Psoas muscle (tissue), 8 donors: Measurements from ENCODE around the gene ZMYND12. TPM values are rescaled to one million over a fixed set of nuclear protein-coding genes. Genes with fewer than 3 reads are reported as not detected.
"Not testable (repeated sequence)": the region's sequence is repeated elsewhere in the genome, so short reads cannot be mapped to it uniquely, and the experiment has no call there.

Experiments
- ATAC-seq, 4 donors: fragments of 200-7000 bp; cut with Tn5 transposase; one replicate each; pipeline ENCODE4 v1.9.1; 2020; ENCODE audit warnings: moderate library complexity in 3 of 4, mild to moderate bottlenecking in 2 of 4
- DNase-seq, 2 donors: peaks; one replicate each; pipeline ENCODE4 v3.0.0-alpha.2; 2020
- H3K27ac ChIP-seq: fragments of 200-600 bp; one replicate; pipeline ENCODE4 v1.8.0; 2022
- H3K27me3 ChIP-seq, 3 donors: fragments of 200-600 bp in 1 of 3; one replicate each; pipeline versions ENCODE4 v1.6.1 to v1.8.0; 2013 to 2022; ENCODE audit warnings: low read length in 2 of 3, mild to moderate bottlenecking in 2 of 3, moderate library complexity in 1 of 3; ENCODE audit not compliant: insufficient read depth in 3 of 3
- H3K36me3 ChIP-seq, 2 donors: fragments of 200-600 bp in 1 of 2; one replicate each; pipeline versions ENCODE4 v1.6.1 to v1.8.0; 2013 to 2022; ENCODE audit warnings: low read depth in 1 of 2, mild to moderate bottlenecking in 1 of 2, moderate library complexity in 1 of 2; ENCODE audit not compliant: insufficient read depth in 1 of 2
- H3K4me1 ChIP-seq: fragments of 200-600 bp; one replicate; pipeline ENCODE4 v1.8.0; 2022
- H3K4me3 ChIP-seq: fragments of 200-600 bp; one replicate; pipeline ENCODE4 v1.8.0; 2022; ENCODE audit warnings: mild to moderate bottlenecking
- H3K9me3 ChIP-seq: fragments of 200-600 bp; one replicate; pipeline ENCODE4 v1.8.0; 2022
- WGBS, 3 donors: extraction: QIAGEN DNeasy Blood & Tissue Kit; methylation state at CpG; one replicate each; pipeline versions ENCODE4 v1.1.6 to v1.1.7; 2013; 5-methylcytosine and 5-hydroxymethylcytosine counted together
- intact Hi-C, 2 donors: fragments of 100-400 bp; cut with DNase I; formaldehyde crosslinking; loops; one replicate each; pipeline versions ENCODE4 v1.11.0 to v1.14.2; 2022
- long read RNA-seq, 2 donors: library from polyadenylated mRNA; unstranded; transcript quantifications; one replicate each; pipeline ENCODE4 v2.0.0, GENCODE V29; 2021
- polyA plus RNA-seq, 3 donors: library from polyadenylated mRNA; stranded (reverse); fragments of 200-250 nt; gene quantifications; one replicate each; pipeline ENCODE4 v1.2.3, GENCODE V29; 2013
- total RNA-seq, 4 donors: library from RNA; stranded (reverse); fragmentation: NEBNext Ultra II Directional in 2 of 4; extraction: Animal tissue kit (Norgen Biotek cat#: 25700) in 2 of 4; gene quantifications; one replicate each; pipeline versions ENCODE4 v1.2.1 to v1.2.4, GENCODE V29; 2021 to 2023
- TF ChIP-seq, protein P1 (sequence below): fragments of 200-600 bp; IDR thresholded peaks from one replicate; pipeline ENCODE4 v1.8.0; 2022; ENCODE audit warnings: antibody characterized with exemption
- donor health status: healthy with polysubstance abuse.
- donor health status: DM: no; HTN: no; CAD: no; lungs with moderate emphysema.
- donor health status: Bipolar disorder and iron deficiency.
- donor health status: healthy.
- donor health status: DM: yes; HTN: yes; CAD: no.
- donor health status: DM: no; HTN: no; CAD: no.
- donor health status: DM: no; HTN: no; CAD: no.
- donor health status: DM: yes; HTN: yes; CAD: no.

The ZMYND12 gene, protein sequence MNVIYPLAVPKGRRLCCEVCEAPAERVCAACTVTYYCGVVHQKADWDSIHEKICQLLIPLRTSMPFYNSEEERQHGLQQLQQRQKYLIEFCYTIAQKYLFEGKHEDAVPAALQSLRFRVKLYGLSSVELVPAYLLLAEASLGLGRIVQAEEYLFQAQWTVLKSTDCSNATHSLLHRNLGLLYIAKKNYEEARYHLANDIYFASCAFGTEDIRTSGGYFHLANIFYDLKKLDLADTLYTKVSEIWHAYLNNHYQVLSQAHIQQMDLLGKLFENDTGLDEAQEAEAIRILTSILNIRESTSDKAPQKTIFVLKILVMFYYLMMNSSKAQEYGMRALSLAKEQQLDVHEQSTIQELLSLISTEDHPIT
- total RNA-seq = 1 to 10 TPM in 3 of 4 donors, under 1 TPM in 1; 0.76 to 2.7 (median 1.0) TPM
- 1 to 10 TPM in 1 of 3 donors, under 1 TPM in 2; 0.39 to 1.2 (median 0.49) TPM for polyA plus RNA-seq
- long read RNA-seq, donor 1, partial matches to known transcripts = 0 of 1 reads
- long read RNA-seq, donor 1, other reads (novel, unspliced or antisense) = 0 of 1 reads
- long read RNA-seq, donor 2 = 0 reads

DNA sequence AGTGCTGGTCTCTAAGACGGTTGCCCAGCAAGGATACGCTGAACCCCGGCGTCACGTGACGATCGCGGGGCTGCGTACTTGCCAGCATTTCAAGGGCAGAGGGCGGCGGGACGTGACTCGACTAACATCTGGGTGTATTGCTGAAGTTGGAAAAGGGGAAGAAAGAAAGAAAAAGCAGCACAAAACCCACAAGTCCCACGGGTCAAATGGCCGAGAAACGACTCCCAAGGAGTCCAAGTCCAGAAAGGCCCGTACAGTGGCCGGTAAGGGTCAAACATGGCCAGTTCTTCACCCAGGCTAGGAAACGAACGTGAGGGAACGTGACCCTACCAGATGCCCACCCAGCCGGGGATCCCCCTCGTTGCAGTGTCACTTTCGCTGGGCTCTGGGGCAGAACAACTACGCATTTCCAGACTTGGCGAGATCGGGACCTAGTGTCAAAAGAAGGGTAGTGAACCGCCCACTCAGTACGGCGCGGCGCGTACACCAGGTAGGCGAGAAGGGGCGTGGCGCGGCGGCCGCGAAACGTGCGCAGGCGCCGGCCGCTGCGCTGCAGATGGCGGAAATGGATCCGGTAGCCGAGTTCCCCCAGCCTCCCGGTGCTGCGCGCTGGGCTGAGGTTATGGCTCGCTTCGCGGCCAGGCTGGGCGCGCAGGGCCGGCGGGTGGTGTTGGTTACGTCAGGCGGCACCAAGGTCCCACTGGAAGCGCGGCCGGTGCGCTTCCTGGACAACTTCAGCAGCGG lies at the start of gene ZMYND12, which contains the start of gene PPCS:
Gene ZMYND12 (minus strand): TSS at position 13 of the 744 bp plus-strand sequence. CDS start 25 bp downstream, outside the sequence.
Gene PPCS (plus strand): TSS at position 534 of the 744 bp plus-strand sequence. CDS start 23 bp downstream, at position 557.
- Histone ChIP-seq H3K9me3 (no peaks in the 10 kb centered on the region), H3K36me3 (peaks cover 6 to 35% of the 10 kb centered on the region in 2 donors), H3K4me3 (peak within 1 kb of the TSS; percentile 87), H3K27ac (peak within 1 kb of the TSS; percentile 90), H3K27me3 (no peaks in the 10 kb centered on the region), H3K4me1 (peaks cover 6% of the 10 kb centered on the region)
- ATAC-seq = peak; percentile 94 to 97 (median 96)
- DNase-seq = peak; percentile 89 to 92
- TF ChIP-seq, protein P1, sequence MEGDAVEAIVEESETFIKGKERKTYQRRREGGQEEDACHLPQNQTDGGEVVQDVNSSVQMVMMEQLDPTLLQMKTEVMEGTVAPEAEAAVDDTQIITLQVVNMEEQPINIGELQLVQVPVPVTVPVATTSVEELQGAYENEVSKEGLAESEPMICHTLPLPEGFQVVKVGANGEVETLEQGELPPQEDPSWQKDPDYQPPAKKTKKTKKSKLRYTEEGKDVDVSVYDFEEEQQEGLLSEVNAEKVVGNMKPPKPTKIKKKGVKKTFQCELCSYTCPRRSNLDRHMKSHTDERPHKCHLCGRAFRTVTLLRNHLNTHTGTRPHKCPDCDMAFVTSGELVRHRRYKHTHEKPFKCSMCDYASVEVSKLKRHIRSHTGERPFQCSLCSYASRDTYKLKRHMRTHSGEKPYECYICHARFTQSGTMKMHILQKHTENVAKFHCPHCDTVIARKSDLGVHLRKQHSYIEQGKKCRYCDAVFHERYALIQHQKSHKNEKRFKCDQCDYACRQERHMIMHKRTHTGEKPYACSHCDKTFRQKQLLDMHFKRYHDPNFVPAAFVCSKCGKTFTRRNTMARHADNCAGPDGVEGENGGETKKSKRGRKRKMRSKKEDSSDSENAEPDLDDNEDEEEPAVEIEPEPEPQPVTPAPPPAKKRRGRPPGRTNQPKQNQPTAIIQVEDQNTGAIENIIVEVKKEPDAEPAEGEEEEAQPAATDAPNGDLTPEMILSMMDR = no peak
- WGBS, 3 donors = 0% methylated on average over 63 to 66 of the region's 66 CpGs
- intact Hi-C loops = loop anchor here (2.0 to 10.0 kb wide), 3 partner anchors 121 to 309 kb away; partner anchors contain the start of genes C1orf50 (in 1 of the 2), FOXJ3 (in 1 of the 2) and P3H1 (in 1 of the 2)

GRCh38 chr1:42504535-42505128 lies 48.8 kb upstream of the ZMYND12 start:
- H3K9me3 ChIP-seq = peaks cover 41% of the 10 kb centered on the region
- no peaks in the 10 kb centered on the region for H3K36me3 ChIP-seq
- no peak overlapping the region for H3K4me3 ChIP-seq
- no peak overlapping the region for H3K27ac ChIP-seq
- H3K27me3 ChIP-seq = no peaks in the 10 kb centered on the region
- 88 to 95% (median 92%) methylated on average over 2 of the region's 2 CpGs for WGBS, 3 donors
- DNase-seq (no peak), ATAC-seq (no peak)
- H3K4me1 ChIP-seq = no peaks in the 10 kb centered on the region
- TF ChIP-seq, protein P1 = no peak
- intact Hi-C loops = no loop called here

- H3K27ac ChIP-seq, H3K4me3 ChIP-seq, intact Hi-C loops, H3K4me1 ChIP-seq, H3K27me3 ChIP-seq, ATAC-seq, H3K36me3 ChIP-seq, DNase-seq: not testable (repeated sequence)
- 94 to 97% (median 94%) methylated on average over 10 to 11 of the region's 11 CpGs for WGBS, 3 donors
- peaks cover 28% of the 10 kb centered on the region for H3K9me3 ChIP-seq
Measured at GRCh38 chr1:42502031-42502430, 46.2 kb upstream of the ZMYND12 start.

- WGBS, 3 donors = 98 to 99% (median 99%) methylated on average over 3 of the region's 3 CpGs
- ATAC-seq = no peak
Measured at GRCh38 chr1:42490237-42490636, 34.4 kb upstream of the ZMYND12 start.

More at GRCh38 chr1:42490237-42490636, 34.4 kb upstream of the ZMYND12 start:
- H3K4me3 ChIP-seq = no peak overlapping the region
- peaks cover 5% of the 10 kb centered on the region for H3K9me3 ChIP-seq
- no peaks in the 10 kb centered on the region for H3K27me3 ChIP-seq
- TF ChIP-seq, protein P1 = no peak
- H3K36me3 ChIP-seq = no peaks in the 10 kb centered on the region
- H3K4me1 ChIP-seq = no peaks in the 10 kb centered on the region
- intact Hi-C loops = no loop called here
- no peak overlapping the region for H3K27ac ChIP-seq
- no peak for DNase-seq
